TTC549 (cell line): ENCODE results near the gene DNMBP.
"Not testable (repeated sequence)": the region's sequence is repeated elsewhere in the genome, so short reads cannot be mapped to it uniquely, and the experiment has no call there.

ENCODE experiments used
- FAIRE-seq: peaks from 2 replicates; lab custom pipeline; 2012; peaks lifted over from hg19 to GRCh38; lab: Jason Lieb, UNC

DNMBP gene

DNA sequence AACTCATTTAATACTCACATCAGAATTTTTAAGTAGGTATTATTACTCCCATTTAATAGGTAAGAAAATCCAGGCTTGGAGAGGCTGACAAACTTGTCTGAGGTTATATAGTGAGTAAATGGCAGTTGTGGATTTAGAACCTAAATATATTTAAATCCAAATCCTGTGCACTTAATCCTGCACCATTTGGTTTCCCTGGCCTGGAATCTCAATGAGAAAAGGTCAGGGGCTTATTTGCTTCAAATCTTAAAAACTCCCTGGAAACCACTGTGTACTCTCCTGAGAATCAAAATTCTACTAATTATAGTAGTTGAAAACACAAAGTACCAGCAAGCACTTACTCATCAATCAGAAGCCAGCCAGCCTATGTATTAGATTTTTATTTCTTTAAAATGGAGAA, 97.7 kb downstream of the DNMBP start:
- no peak for FAIRE-seq

DNA sequence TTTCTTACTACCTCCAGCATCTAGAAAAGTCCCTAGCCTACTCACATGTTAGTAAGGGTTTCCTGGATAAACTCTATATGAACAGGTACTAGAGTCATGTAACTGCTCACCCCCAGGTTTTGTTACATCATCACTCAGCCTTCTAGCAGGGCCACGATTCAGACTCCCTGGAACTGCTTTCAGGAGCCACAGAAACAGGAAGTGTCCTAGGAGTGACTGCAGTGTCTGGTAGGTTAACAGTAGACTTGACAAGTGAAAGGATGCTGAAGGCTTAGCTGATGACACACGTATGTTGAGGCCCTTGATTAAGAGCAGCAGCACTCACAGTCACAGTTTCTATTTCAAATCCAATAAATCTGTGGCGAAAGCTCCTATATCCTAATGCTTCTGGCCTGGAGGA, 101.2 kb downstream of the DNMBP start:
- no peak for FAIRE-seq

DNA sequence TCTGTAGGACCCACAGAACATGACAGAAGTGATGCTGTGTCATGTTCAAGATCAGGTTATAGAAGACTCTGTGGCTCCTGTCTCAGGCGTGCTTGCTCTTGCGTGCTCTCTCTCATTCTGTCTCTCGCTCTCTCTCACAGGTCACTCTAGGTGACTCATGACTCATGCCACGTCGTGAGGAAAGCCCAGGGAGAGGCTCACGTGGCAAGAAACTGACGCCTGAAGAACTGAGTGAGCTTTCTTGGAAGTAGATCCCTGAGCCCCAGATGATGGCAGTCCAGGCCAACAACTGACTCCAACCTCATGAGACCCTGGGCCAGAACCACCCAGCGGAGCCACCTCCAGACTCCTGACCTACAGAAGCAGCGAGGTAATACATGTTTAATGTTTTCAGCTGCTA, 103.3 kb downstream of the DNMBP start:
- FAIRE-seq, result no peak

DNA sequence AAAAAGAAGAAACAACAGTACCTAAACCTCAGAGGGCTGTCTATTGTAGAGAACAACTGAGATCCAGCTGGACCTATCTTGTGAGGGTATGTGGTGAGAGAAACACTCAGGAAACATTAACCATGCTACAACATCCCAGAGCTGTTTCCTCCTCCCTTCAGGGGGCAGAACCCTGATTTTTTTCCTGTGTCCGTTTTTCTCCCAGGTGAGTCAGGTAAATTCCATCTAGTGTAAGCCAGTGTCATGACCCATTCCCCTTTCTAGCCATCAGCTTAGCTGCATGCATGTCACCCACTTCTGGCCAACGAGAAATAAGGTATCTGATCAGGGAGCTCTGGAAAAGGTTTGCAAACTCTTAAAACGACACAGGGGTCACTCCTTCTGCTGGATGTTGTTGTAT, 103.8 kb downstream of the DNMBP start:
- no peak for FAIRE-seq

DNA sequence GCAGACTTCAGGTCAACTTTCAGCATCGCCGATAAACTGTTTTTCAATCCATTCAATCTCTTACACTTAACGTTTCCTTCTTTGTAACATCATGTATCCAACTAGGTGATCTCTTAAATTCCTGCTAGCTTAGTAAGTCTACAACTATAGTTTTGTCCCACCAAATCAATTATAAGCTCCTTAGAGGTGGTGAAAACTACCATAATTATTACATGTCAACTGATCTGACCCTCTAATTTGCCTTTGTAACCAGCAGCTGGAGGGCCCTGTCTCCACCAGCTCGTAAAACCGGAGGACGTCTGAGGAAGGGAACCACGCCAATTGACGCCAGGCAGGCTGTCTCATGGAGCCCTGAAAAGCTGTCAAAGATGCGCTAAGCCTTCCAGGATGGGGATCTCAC, 113.9 kb downstream of the DNMBP start:
- FAIRE-seq, result no peak

DNA sequence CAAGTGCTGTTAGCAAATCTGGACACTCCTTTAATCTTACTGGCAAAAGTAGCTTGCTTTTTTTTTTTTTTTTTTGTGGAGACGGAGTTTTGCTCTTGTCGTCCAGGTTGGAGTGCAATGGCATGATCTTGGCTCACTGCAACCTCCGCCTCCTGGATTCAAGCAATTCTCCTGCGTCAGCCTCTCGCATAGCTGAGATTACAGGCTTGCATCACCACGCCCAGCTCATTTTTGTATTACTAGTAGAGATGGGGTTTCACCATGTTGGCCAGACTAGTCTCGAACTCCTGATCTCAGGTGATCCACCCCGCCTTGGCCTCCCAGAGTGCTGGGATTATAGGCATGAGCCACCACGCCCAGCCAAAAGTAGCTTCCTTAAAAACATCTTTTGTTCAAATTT, 114.7 kb downstream of the DNMBP start:
- FAIRE-seq, result not testable (repeated sequence)

DNA sequence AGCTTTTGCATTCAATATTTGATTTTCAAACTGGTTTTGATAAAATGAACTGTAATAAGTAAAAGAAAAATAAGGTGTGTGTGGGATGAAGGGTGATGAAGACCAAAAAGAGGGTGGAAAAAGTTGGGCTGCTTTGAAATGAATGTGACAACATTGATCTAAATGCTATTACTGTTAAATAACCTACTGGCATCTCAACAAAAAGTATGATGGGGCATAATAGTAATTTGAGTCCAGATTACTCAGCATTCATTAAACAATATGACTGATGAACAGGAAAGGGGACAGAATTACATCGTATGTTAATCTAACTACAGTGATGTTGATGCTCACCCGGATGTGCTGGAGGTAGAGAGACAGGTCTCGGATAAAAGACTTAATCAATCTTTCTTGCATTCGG, 115.1 kb downstream of the DNMBP start:
- FAIRE-seq, result no peak

DNA sequence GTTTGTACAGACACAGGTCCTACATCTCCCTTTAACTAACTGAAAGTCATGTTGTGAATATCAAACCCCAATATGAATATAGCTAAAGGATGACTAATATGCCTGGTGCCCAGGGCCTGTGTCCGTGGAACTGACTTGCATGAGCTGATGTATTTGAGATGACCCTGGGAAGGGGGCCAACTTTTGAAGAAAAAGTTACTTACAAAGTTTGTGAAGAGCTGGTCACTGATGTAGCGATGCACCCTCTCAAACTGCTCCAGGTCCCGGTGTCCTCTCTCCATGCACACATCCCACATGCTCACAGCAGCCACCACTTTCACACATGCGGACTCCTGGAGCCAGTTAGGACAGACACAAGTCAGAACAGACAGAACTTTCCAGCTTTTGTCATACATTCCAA, 121.1 kb downstream of the DNMBP start:
- FAIRE-seq, result no peak

DNA sequence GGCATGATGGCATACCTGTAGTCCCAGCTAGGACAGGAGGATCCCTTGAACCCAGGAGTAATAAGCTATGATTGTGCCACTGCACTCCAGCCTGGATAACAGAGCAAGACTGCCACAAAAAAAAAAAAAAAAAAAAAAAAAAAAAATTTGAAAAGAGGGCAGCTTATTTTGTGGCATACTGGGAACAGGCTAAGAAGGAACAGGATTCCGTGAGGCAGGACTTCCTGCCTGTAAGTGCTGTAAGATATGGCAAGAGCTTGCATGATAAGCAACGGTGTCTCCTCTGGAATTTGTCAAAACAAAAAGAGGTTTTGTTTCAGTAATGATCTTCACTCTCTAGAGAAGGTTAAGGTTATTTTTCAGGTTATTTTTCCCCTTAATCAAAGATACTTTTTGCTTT, 126.2 kb downstream of the DNMBP start:
- no peak for FAIRE-seq

DNA sequence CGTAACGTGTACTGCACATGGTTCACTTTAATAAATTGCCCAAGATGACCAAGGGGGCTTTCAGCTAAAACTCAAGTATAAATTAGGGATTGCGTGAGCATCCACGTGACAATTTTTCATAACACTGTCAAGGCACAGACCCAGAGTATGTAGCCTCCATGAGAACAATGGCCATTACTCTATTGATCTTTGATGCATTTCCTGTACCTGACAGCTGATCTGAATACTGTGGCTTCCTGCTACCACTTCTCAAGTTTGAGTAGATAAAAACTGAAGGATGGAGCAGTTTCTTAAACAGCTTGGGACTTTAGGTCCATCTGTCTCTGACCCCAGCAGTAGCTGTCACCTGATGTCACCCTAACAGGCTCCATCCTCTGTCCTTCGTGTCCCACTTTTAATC, 128.4 kb downstream of the DNMBP start:
- FAIRE-seq, result no peak

DNA sequence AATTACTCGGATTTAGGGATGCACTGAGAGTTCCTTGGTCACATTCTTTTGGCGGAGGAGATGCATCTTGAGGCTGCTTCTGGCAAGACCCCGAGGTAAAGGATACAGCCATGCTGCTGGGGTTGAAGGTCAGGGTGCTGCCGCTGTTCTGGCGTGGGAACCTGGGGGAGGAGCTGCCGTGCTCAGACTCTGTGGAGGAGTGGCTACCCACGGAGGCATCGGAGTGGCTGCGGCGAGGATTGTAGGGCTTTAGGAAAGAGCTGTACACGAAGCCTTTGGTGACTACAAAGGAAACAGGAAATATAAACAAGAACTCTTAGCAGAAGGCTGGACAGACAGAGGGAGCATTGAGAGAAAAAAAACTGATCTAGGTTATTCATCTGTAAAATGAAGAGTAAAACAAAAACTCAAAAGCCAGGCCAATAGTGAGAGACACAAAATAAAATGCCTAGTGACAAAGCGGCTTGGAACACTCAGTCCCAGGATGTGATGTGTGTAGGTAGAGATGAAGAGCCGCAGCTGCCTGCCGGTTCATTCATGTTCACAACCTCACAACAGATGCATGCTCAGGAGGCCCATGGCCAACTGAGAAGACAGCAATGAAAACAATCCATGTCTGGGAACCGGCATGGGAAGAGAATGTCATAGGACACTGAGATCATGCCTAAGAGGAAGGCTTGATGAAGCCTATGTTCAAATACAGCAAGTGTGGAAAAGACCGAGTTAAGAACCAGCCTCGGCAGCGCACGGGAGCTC, 129.5 kb downstream of the DNMBP start:
- no peak for FAIRE-seq

DNA sequence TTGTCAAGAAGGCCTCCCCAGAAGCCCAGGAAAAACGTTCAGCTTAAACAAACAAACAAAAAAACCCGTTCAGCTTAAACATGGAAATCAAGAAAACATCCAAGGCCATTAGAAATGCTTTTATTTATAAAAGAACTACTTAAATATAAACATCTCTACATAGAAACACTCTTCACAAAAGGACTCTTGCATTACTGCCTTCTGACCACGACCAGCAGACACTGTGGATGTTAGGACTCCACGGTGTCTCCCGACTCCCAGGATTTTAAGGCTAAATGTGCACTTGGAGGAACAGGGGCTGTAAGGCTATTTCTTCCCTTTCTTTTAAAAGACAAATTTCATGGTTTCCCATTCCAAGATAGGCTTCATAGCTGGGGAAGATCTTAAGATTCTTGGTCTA, 134.3 kb downstream of the DNMBP start:
- no peak for FAIRE-seq

DNA sequence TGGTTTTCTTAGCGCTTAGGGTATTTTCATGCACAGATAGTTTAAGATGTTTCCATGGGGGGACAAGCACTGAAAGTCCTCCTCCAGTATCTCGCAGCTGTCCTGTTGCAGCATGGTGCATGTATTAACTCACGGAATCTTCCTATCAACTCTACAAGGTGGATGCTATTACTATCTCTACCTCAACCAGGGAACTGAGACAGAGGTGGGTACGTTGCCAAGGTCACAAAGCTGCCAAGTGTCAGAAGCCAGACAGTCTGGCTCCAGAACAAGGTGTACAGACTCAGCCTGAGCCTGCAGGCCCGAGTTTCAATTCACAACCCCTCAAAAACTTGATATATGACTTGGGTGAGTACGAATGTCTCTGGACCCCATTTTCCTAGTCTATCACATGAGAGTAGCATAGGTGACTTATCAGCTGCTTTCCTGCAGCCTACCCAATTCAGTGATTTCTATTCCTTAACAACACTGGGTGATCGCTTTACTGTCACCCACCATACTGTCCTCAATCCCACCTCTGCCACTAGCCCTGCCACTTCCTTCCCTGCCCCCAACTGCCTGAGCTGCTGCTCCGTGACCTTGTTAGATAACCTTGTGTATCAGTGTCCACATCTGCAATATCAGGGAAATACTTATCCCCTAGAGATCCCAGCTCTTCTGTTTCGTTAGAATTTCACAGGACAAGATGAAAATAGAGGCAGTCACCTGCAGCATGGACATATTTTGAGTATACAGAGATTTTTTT, 135.2 kb downstream of the DNMBP start:
- FAIRE-seq, result no peak

DNA sequence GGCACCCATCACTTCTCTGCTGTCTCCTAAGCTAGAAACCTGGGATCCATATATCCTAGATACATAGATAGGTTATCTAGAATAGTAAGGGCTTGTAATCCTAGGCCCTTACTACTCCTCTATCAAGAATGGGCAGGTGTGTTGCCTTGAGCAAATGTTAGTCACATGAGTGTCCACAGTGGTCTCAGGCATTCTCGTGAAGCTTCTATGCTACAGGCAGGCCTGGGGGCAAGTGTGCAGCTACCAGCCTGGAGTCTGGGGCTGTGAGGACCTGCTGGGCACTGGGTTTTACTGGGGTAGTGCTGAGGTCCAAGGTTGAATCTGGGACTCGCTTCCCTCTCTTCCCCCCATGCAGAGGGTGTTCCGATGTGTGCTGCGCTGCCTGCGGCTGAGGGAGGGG, 135.9 kb downstream of the DNMBP start:
- no peak for FAIRE-seq

DNA sequence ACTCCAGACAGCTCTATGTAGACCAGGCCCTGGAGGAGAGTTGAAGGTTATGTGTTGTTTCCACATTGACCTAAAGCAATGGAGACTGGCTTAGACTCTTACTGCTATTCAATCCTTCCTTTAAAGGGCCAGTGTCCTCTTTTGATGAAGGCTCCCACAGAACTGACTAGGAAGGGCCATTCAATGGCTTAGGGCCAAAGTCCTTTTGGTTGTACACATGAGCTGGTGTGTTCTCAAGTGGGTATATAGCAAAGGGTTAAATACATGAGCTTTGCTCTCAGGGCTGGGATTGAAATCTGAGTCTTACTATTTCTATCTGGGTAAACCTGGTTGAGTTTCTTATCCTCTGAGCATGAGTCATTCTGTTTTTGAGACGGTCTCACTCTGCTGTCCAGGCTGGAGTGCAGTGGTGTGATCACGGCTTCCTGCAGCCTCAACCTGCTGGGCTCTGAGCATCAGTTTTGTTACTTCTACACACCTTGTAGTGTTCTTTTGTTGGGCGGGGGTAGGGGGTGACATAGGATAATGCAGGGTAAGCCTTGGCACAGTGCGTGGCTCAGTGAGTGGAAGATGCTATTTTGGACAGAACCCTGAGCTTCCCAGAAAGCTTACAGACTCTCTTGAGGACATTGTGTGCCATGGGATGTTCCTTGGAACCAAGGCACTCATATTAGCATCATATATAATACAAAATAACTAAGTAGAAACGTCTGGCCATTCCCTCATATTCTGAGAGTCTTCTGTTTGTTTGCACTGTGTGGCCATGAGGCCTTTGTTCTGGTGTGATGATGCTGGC, 137.2 kb downstream of the DNMBP start:
- FAIRE-seq, result no peak

DNA sequence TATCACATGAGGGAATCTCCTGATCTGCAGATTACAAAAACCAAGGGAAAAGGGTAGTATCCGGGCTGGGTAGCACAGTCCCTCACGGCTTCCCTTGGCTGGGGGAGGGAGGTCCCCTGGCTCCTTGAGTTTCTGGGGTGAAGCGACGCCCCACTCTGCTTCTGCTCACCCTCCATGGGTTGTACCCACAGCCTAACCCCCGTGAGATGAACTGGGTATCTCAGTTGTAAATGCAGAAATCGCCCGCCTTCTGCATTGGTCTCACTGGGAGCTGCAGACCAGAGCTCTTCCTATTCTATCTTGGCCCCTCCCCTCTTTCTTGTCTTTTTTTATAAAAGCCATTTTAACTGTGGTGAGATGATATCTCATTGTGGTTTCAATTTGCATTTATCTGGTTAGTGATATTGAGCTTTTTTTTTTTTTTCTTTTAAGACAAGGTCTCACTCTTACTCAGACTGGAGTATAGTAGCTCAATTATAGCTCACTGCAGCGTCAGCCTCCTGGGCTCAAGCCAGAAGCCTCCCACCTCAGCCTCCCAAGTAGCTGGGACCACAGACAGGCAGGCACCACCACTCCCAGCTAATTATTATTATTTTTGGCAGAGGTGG, 139.5 kb downstream of the DNMBP start:
- no peak for FAIRE-seq

DNA sequence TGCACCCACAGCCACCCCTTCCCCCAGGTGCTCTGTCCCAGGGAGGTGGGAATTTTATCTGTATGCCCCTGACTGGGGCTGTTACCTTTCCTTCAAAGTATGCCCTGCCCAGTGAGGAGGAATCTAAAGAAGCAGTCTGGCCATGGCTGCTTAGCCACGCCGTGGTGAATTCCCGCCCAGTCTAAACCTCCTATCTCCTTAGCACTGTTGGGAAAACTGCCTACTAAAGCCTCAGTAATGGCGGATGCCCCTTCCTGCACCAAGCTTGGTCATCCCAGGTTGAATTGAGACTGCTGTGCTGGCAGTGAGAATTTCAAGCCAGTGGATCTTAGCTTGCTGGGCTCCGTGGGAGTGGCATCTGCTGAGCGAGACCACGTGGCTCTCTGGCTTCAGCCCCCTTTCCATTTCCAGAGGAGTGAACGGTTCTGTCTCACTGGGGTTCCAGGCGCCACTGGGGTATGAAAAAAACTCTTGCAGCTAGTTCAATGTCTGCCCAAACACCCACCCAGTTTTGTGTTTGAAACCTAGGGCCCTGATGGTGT, 140.1 kb downstream of the DNMBP start:
- no peak for FAIRE-seq

DNA sequence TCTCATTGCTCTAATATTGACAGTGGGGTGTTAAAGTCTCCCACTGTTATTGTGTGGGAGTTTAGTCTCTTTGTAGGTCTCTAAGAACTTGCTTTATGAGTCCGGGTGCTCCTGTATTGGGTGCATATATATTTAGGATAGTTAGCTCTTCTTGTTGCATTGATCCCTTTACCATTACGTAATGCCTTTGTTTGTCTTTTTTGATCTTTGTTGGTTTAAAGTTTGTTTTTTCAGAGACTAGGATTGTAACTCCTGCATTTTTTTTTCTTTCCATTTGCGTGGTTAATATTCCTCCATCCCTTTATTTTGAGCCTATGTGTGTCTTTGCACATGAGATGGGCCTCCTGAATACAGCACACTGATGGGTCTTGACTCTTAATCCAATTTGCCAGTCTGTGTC, 142.5 kb downstream of the DNMBP start:
- FAIRE-seq, result not testable (repeated sequence)

DNA sequence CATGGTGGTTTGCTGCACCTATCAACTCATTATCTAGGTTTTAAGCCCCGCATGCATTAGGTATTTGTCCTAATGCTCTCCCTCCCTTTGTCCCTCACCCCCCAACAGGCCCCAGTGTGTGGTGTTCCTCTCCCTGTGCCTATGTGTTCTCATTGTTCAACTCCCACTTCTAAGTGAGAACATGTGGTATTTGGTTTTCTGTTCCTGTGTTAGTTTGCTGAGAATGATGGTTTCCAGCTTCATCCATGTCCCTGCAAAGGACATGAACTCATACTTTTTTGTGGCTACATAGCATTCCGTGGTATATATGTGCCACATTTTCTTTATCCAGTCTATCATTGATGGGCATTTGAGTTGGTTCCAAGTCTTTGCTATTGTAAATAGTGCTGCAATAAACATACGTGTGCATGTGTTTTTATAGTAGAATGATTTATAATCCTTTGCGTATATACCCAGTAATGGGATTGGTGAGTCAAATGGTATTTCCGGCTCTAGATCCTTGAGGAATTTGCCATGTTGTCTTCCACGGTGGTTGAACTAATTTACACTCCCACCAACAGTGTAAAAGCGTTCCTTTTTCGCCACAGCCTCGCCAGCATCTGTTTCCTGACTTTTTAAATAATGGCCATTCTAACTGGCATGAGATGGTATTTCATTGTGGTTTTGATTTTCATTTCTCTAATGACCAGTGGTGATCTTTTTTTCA, 146.1 kb downstream of the DNMBP start:
- FAIRE-seq, result not testable (repeated sequence)

DNA sequence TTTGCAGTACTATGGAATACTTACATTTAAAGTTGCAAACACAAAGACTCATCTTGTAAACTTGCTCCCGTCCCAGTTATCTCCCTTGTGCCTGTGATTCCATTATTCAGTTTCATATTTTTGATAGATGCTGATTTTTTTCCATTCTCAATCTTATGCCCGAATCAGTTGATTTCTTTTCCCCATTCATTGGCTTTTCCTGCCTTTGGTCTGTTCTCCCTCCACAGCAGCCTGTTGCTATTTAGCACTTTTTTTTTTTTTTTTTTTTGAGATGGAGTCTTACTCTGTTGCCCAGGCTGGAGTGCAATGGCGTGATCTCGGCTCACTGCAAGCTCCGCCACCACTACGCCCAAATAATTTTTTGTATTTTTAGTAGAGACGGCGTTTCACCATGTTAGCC, 149.3 kb downstream of the DNMBP start:
- FAIRE-seq, result no peak

DNA sequence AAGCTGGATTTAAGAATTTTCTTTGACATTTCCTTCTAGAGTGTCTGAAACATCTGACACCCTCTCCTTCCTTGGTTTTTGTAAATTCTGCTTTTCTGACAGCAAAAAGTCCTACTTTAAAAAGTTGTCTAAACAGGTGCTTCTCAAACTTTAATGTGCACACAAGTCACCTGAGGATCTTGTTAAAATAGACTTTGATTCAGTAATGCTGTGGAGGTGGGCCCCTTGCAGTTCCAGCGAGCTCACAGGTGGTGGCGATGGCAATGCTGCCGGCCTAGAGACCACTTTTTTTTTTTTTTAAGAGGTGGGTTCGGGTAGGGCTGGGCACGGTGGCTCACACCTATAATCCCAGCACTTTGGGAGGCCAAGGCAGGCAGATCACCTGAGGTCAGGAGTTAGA, 150.2 kb downstream of the DNMBP start:
- no peak for FAIRE-seq

DNA sequence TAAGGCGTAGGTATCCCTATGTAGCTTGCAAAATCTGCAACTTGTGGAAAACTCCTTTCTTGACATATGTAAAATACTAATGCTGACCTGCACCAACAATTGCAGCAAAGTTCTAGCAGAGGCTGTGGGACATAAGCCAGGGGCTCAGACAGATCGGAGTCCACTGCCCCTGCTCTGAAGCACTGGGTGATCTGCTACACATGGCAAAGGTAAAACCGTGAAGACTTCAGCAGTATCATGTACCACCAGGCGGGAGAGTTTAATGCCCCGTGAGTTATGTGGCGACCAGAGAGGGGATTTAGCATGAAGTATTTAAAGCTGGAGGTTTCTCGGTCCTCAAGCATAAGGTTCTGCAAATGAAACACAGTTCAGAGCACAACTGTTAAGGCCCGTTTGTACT, 150.9 kb downstream of the DNMBP start:
- no peak for FAIRE-seq
